CD4-positive, alpha-beta T cell treated with Interleukin-17A for 1 hour (primary cell): ENCODE results near the gene NT5M.

Experiments
- DNase-seq: peaks from one replicate; pipeline ENCODE4 v3.0.0-alpha.2; 2020

NT5M gene

GRCh38 chr17:17344507-17345293 is 41.5 kb downstream of the NT5M start:
- no peak for DNase-seq

- no peak for DNase-seq
Observed at GRCh38 chr17:17345294-17345597, 42.1 kb downstream of the NT5M start.

GRCh38 chr17:17345686-17346427 is 42.7 kb downstream of the NT5M start:
- DNase-seq: no peak

- DNase-seq: no peak
Observed at GRCh38 chr17:17346428-17347233, 43.5 kb downstream of the NT5M start.

GRCh38 chr17:17347234-17347955 is 44.2 kb downstream of the NT5M start:
- no peak for DNase-seq

- DNase-seq: no peak
Observed at GRCh38 chr17:17347956-17348871, 45.0 kb downstream of the NT5M start.

GRCh38 chr17:17348872-17349723 is 45.9 kb downstream of the NT5M start:
- no peak for DNase-seq

- no peak for DNase-seq
Observed at GRCh38 chr17:17349724-17350106, 46.5 kb downstream of the NT5M start.

GRCh38 chr17:17350491-17351355 is 47.5 kb downstream of the NT5M start:
- DNase-seq: no peak

- DNase-seq: no peak
Observed at GRCh38 chr17:17351356-17351891, 48.3 kb downstream of the NT5M start.

- no peak for DNase-seq
Observed at GRCh38 chr17:17351901-17352781, 49.0 kb downstream of the NT5M start.

GRCh38 chr17:17352836-17353624 is 49.9 kb downstream of the NT5M start:
- no peak for DNase-seq

GRCh38 chr17:17353625-17354484 is 50.7 kb downstream of the NT5M start:
- DNase-seq: no peak

GRCh38 chr17:17354560-17355349 is 51.6 kb downstream of the NT5M start:
- peak; percentile 80 for DNase-seq

- no peak for DNase-seq
Observed at GRCh38 chr17:17355426-17355825, 52.3 kb downstream of the NT5M start.
